ENCODE data around the gene IL10RA. TPM values are rescaled to one million over a fixed set of nuclear protein-coding genes. Genes with fewer than 3 reads are reported as not detected.

The IL10RA gene
- total RNA-seq, 1 experiment from 2014 or later = not detected

- Histone ChIP-seq H3K9me3 (ENCODE audit: low read length) (no peaks in the 10 kb centered on the region), H3K4me2 (ENCODE audit: low read length) (no peak overlapping the region), H3K4me1 (ENCODE audit: insufficient read depth, low read length) (no peaks in the 10 kb centered on the region), H3K27ac (ENCODE audit: low read length) (no peak overlapping the region), H2AFZ (ENCODE audit: low read length) (no peak overlapping the region), H3F3A (ENCODE audit: low read length, unreplicated experiment) (no peaks in the 10 kb centered on the region), H3K36me3 (ENCODE audit: low read depth, low read length) (no peaks in the 10 kb centered on the region), H3K9me2 (replicated peaks; ENCODE audit: low read length) (no peaks in the 10 kb centered on the region), H3K9ac (ENCODE audit: low read length) (no peak overlapping the region), H3K4me3 (ENCODE audit: low read length) (no peak overlapping the region), H3K79me2 (ENCODE audit: low read length) (no peaks in the 10 kb centered on the region), H3K27me3 (ENCODE audit: low read length) (peaks cover 48% of the 10 kb centered on the region), H4K20me1 (ENCODE audit: low read length) (no peaks in the 10 kb centered on the region)
- ChIA-PET POLR2A (ENCODE audit: unreplicated experiment) (no interaction called here), CTCF (no interaction called here)
- DNase-seq (no peak), ATAC-seq (no peak)
- TF ChIP-seq EZH2phosphoT487 (IDR thresholded peaks at IDR 0.05; ENCODE audit: borderline replicate concordance, low read length) = no peak
- TF ChIP-seq, protein P1, sequence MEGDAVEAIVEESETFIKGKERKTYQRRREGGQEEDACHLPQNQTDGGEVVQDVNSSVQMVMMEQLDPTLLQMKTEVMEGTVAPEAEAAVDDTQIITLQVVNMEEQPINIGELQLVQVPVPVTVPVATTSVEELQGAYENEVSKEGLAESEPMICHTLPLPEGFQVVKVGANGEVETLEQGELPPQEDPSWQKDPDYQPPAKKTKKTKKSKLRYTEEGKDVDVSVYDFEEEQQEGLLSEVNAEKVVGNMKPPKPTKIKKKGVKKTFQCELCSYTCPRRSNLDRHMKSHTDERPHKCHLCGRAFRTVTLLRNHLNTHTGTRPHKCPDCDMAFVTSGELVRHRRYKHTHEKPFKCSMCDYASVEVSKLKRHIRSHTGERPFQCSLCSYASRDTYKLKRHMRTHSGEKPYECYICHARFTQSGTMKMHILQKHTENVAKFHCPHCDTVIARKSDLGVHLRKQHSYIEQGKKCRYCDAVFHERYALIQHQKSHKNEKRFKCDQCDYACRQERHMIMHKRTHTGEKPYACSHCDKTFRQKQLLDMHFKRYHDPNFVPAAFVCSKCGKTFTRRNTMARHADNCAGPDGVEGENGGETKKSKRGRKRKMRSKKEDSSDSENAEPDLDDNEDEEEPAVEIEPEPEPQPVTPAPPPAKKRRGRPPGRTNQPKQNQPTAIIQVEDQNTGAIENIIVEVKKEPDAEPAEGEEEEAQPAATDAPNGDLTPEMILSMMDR (conservative IDR thresholded peaks at IDR 0.05; ENCODE audit: low read depth, low read length) = no peak
- no peak for TF ChIP-seq EZH2 (IDR thresholded peaks at IDR 0.05; ENCODE audit: low read length, unreplicated experiment)
- BruUV-seq (replicated peaks) = no TSS peak
- intact Hi-C loops (cut with micrococcal nuclease) = no loop called here
Observed at GRCh38 chr11:117997823-117998579, 11.8 kb downstream of the IL10RA start.

DNA sequence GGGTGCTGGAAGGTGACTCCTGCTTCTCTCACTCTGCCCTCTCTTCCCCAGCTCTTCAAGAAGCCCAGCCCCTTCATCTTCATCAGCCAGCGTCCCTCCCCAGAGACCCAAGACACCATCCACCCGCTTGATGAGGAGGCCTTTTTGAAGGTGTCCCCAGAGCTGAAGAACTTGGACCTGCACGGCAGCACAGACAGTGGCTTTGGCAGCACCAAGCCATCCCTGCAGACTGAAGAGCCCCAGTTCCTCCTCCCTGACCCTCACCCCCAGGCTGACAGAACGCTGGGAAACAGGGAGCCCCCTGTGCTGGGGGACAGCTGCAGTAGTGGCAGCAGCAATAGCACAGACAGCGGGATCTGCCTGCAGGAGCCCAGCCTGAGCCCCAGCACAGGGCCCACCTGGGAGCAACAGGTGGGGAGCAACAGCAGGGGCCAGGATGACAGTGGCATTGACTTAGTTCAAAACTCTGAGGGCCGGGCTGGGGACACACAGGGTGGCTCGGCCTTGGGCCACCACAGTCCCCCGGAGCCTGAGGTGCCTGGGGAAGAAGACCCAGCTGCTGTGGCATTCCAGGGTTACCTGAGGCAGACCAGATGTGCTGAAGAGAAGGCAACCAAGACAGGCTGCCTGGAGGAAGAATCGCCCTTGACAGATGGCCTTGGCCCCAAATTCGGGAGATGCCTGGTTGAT is 12.6 kb downstream of the IL10RA start:
- Histone ChIP-seq H3K9me3 (ENCODE audit: low read length) (no peaks in the 10 kb centered on the region), H3K9me2 (replicated peaks; ENCODE audit: low read length) (no peaks in the 10 kb centered on the region), H3K27me3 (ENCODE audit: low read length) (peaks cover 48% of the 10 kb centered on the region), H4K20me1 (ENCODE audit: low read length) (no peaks in the 10 kb centered on the region), H3K9ac (ENCODE audit: low read length) (no peak overlapping the region), H3K4me3 (ENCODE audit: low read length) (no peak overlapping the region), H3K79me2 (ENCODE audit: low read length) (no peaks in the 10 kb centered on the region), H3K27ac (ENCODE audit: low read length) (no peak overlapping the region), H3K4me1 (ENCODE audit: insufficient read depth, low read length) (no peaks in the 10 kb centered on the region), H2AFZ (ENCODE audit: low read length) (no peak overlapping the region), H3K4me2 (ENCODE audit: low read length) (no peak overlapping the region), H3F3A (ENCODE audit: low read length, unreplicated experiment) (no peaks in the 10 kb centered on the region), H3K36me3 (ENCODE audit: low read depth, low read length) (no peaks in the 10 kb centered on the region)
- BruUV-seq (replicated peaks) = no TSS peak
- TF ChIP-seq, protein P1 (conservative IDR thresholded peaks at IDR 0.05; ENCODE audit: low read depth, low read length) = no peak
- no peak for TF ChIP-seq EZH2 (IDR thresholded peaks at IDR 0.05; ENCODE audit: low read length, unreplicated experiment)
- no peak for TF ChIP-seq EZH2phosphoT487 (IDR thresholded peaks at IDR 0.05; ENCODE audit: borderline replicate concordance, low read length)
- ChIA-PET CTCF (no interaction called here), POLR2A (ENCODE audit: unreplicated experiment) (no interaction called here)
- ATAC-seq (no peak), DNase-seq (no peak)
- intact Hi-C loops (cut with micrococcal nuclease) = no loop called here
